GM12874 (cell line): Measurements from ENCODE around the gene SMG6.

Experiments used
- CTCF ChIP-seq: IDR thresholded peaks from 2 replicates; pipeline ENCODE4 v1.5.1; 2011; ENCODE audit warnings: low read depth, mild to moderate bottlenecking, control low read depth, low read length, moderate library complexity; ENCODE audit not compliant: insufficient read depth

SMG6 gene

GRCh38 chr17:2137342-2138098 is 166.1 kb downstream of the SMG6 start:
- no peak for TF ChIP-seq CTCF

DNA sequence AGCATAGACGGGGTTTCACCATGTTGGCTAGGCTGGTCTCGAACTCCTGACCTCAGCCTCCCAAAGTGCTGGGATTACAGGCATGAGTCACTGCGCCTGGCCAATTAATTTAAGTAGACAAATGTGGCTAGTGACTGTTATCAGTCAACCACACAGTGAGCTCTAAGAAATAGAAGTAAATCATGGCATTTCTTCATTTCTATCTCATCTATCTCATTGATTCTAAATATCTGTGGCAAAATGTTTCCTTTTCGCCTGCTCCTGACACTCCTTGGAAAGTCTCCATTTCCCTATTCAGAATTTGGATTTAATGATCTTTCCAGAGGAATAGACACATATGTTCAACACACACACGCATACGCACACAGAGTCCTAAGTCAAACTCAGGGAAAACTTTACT is 167.3 kb downstream of the SMG6 start:
- no peak for TF ChIP-seq CTCF

DNA sequence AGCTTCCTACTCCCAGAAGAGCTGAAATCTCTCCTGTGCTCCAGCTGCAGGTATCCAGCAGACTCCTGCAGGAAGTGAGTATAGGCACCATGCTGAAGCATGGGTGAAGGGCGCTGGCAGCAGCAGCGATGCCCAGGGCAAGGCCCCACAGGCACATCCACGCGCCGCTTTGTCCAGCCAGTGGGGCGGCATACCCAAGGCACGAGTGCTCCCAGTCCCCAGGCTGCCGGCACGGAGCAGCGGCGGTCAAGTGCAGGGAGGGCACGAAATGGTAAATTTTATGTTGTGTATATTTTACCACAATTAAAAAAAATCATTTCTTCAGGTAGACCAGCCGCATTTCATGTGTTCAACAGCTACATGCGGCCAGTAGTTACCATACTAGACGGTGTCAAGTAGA is 175.6 kb downstream of the SMG6 start:
- TF ChIP-seq CTCF = no peak

GRCh38 chr17:2125013-2125535 is 178.5 kb downstream of the SMG6 start:
- TF ChIP-seq CTCF = no peak

DNA sequence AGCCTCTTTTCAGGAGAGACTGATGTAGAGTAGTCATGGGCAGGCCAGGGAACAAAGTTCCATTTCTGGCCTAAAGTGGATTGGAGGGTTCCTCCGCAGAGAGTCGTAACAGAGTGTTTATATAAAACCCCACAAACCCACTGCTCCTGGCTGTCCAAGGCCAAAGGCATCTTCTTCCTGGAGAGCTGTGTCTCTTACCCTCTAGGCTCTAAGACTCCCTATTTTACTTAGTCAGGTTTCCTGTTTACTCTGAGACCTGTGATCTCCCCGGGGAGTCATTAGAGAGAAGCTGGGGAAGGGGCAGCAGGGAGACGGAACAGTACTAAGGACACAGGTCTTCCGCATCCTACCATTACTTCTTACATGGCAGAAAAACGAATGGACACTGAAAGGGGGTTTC is 179.2 kb downstream of the SMG6 start:
- no peak for TF ChIP-seq CTCF

DNA sequence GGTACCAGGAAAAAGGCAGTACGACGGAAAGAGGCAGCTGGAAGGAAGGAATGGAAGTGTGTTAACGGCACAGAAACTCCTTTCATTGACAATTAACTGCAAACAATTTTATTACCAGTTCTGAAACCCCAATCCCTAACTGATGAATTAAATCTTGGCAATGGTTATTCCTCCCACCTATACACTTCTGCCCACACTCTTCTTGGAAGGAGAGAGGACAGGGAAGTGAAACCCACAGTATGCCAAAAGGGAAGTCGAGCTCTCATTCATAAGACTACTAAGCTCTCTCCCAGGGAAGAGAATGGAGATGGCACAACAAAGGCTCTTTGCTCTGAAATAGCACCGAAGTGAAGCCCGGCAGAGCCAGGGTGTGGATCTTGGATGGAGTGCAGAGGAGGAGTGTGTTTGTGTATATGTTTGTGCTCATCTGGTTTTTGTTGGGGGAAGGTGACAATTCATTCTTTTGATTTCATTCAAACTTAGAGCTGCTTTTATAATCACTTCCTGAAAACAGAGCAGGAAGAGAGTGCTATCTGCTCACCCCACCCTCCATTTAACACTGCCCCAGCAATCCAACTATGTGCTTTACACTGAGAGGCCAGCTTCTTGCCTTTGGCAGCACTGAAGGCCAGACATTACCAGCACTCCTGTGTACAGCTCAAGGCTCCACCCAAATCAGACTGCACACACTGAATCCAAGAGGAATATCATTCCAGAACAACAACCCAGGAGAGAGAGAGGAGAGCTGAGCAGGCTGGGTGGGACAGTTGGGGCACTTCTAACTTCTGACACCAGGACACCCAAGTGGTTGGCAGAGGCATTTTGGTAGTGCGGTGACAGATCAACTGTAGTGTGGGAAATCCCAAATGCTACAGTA is 180.0 kb downstream of the SMG6 start:
- no peak for TF ChIP-seq CTCF

DNA sequence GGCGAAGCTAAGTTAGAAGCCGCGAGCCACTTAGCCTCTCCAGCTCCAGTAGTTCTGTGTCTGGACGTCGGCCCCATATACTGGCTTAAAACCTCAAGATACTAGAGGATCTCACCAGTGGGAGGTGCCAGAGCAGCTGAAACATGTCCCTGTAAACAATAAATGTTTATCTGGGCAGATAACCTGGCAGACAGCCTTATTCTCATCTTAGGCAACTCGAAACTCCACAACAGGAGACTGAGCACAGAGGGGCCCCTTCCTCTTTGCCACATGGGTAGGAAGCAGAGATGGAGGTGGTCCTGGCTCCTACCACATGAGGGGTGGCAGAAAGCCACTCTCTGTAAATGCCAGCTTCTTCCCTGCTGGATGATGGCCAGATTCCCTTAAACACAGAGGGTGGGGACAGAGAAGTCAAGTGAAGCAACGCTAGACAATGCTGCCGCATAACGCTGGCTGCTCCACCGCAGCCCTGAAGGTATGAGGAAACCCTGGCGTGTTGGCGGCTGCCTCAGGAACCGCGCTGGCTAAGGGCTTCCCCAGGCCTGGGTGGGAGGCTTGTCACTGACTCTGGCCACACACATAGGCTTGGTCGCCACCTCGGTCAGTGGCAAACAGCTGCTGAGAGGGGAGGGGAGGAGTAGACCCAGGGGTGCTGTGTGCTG is 180.8 kb downstream of the SMG6 start:
- TF ChIP-seq CTCF = 0 out of 2 replicates have a peak, but pooled peaks have one; percentile 1
